Colonic mucosa (tissue), 4 donors: ENCODE results near the gene TPGS2. TPM values are rescaled to one million over a fixed set of nuclear protein-coding genes. Genes with fewer than 3 reads are reported as not detected.
"Not testable (repeated sequence)": the region's sequence is repeated elsewhere in the genome, so short reads cannot be mapped to it uniquely, and the experiment has no call there.

Experiments used
- DNase-seq: peaks from one replicate; pipeline ENCODE4 v3.0.0-alpha.2; 2020
- H3K27ac ChIP-seq: fragments of 200-600 bp; one replicate; pipeline ENCODE4 v1.8.0; 2021
- H3K27me3 ChIP-seq: fragments of 200-600 bp; one replicate; pipeline ENCODE4 v1.8.0; 2021
- H3K36me3 ChIP-seq: fragments of 200-600 bp; one replicate; pipeline ENCODE4 v1.8.0; 2021
- H3K4me1 ChIP-seq: fragments of 200-600 bp; one replicate; pipeline ENCODE4 v1.8.0; 2021; ENCODE audit warnings: mild to moderate bottlenecking
- H3K4me3 ChIP-seq: fragments of 200-600 bp; one replicate; pipeline ENCODE4 v1.8.0; 2021
- H3K9ac ChIP-seq, 2 donors: one replicate each; pipeline ENCODE4 v1.7.0; 2013; ENCODE audit warnings: control low read depth in 2 of 2, low read depth in 2 of 2, low read length in 2 of 2
- H3K9me3 ChIP-seq: fragments of 200-600 bp; one replicate; pipeline ENCODE4 v1.8.0; 2021
- intact Hi-C: fragments of 100-400 bp; cut with DNase I; formaldehyde crosslinking; loops from one replicate; pipeline ENCODE4 v1.14.1; 2022
- total RNA-seq, 2 donors: library from RNA; stranded (reverse); fragmentation: NEBNext Ultra II Directional in 1 of 2; extraction: Animal tissue kit (Norgen Biotek cat#: 25700) in 1 of 2; gene quantifications; one replicate each; pipeline ENCODE4 v1.2.1, GENCODE V29; 2021
- TF ChIP-seq, protein P1 (sequence below): fragments of 200-600 bp; IDR thresholded peaks from one replicate; pipeline ENCODE4 v1.8.0; 2022; ENCODE audit warnings: antibody characterized with exemption, mild to moderate bottlenecking
- donor health status: healthy.
- donor health status: DM: no; HTN: no; CAD: no.
- donor health status: DM: no; HTN: no; CAD: no.

The TPGS2 gene, protein sequence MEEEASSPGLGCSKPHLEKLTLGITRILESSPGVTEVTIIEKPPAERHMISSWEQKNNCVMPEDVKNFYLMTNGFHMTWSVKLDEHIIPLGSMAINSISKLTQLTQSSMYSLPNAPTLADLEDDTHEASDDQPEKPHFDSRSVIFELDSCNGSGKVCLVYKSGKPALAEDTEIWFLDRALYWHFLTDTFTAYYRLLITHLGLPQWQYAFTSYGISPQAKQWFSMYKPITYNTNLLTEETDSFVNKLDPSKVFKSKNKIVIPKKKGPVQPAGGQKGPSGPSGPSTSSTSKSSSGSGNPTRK
- total RNA-seq, result 10 to 100 TPM; 51.8 to 79.2 TPM

DNA sequence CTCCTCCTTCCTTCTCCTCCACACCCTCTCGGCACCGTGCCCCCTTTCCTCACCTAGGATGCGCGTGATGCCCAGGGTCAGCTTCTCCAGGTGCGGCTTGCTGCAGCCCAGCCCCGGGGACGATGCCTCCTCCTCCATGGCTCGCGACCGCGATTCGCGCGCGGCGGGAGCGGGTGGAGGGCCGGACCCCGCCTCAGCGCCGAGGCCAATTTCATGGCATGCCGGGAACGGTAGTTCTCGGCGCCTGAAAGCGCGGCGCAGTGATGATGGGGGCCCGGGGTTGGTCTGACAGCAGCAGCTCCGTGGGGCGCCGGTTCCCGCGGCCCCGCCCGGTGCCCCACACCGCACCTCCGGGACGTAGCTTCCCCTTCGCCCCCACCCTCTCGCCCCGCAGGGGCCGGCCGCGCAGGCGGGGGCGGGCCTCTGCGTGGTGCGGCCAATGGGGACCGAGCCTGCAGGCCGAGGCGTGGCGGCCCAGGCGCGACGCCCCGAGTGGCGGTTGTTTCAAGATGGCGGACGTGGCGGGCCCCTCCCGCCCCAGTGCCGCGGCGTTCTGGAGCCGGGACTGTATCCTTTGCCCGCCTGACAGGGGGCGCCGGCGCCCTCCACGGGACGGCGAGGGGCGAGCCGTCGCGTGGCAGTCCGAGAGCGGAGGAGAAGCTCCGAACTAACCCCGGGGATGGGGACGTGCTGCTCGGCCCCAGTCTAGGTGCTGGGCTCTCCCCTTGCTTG, at the start of gene TPGS2, which contains the start of gene KIAA1328:
TSS of gene TPGS2 (minus strand) at position 373 of the 732 bp plus-strand sequence. CDS start at position 138, 235 bp downstream.
TSS of gene KIAA1328 (plus strand) at position 498 of the 732 bp plus-strand sequence. CDS start at position 510, 12 bp downstream.
- intact Hi-C loops, result no loop called here
- Histone ChIP-seq H3K27me3 (no peaks in the 10 kb centered on the region), H3K4me3 (peak within 1 kb of the TSS; percentile 93), H3K36me3 (no peaks in the 10 kb centered on the region), H3K9me3 (no peaks in the 10 kb centered on the region), H3K9ac (peak within 1 kb of the TSS; percentile 85), H3K27ac (peak within 1 kb of the TSS; percentile 72), H3K4me1 (no peaks in the 10 kb centered on the region)
- TF ChIP-seq, protein P1, sequence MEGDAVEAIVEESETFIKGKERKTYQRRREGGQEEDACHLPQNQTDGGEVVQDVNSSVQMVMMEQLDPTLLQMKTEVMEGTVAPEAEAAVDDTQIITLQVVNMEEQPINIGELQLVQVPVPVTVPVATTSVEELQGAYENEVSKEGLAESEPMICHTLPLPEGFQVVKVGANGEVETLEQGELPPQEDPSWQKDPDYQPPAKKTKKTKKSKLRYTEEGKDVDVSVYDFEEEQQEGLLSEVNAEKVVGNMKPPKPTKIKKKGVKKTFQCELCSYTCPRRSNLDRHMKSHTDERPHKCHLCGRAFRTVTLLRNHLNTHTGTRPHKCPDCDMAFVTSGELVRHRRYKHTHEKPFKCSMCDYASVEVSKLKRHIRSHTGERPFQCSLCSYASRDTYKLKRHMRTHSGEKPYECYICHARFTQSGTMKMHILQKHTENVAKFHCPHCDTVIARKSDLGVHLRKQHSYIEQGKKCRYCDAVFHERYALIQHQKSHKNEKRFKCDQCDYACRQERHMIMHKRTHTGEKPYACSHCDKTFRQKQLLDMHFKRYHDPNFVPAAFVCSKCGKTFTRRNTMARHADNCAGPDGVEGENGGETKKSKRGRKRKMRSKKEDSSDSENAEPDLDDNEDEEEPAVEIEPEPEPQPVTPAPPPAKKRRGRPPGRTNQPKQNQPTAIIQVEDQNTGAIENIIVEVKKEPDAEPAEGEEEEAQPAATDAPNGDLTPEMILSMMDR, result no peak
- peak; percentile 89 for DNase-seq

DNA sequence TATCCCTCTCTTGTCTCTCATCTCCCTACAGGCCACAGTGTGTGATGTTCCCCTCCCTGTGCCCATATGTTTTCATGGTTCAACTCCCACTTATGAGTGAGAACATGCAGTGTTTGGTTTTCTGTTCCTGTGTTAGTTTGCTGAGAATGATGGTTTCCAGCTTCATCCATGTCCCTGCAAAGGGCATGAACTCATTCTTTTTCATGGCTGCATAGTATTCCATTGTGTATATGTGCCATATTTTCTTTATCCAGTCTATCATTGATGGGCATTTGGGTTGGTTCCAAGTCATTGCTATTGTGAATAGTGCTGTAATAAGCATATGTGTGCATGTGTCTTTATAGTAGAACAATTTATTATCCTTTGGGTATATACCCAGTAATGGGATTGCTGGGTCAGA, 45.0 kb upstream of the TPGS2 start:
- H3K27ac ChIP-seq, H3K9ac ChIP-seq, H3K27me3 ChIP-seq, H3K36me3 ChIP-seq, H3K9me3 ChIP-seq, H3K4me3 ChIP-seq, DNase-seq, H3K4me1 ChIP-seq, intact Hi-C loops: not testable (repeated sequence)

DNA sequence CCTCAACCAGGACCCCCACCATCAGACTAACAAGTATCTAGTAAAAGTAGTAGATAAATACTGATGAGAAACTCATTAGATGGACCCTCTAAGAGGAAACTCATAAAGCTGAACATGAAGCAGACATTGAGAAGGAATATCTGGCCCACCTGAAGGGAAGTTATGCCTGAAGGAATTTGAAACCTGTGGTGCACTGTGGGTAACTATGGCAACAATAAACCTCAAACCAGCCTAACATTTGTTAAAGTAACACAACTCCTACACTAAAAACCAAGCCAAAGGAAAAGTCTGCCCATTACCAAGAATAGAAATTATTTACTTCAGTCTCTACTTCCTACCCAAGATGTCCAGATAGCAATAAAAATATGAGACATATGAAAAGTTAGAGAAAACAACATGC, 43.5 kb upstream of the TPGS2 start:
- Histone ChIP-seq H3K9me3 (no peaks in the 10 kb centered on the region), H3K27me3 (no peaks in the 10 kb centered on the region), H3K4me3 (no peak overlapping the region), H3K36me3 (no peaks in the 10 kb centered on the region), H3K27ac (no peak overlapping the region), H3K9ac (no peak overlapping the region), H3K4me1 (no peaks in the 10 kb centered on the region)
- DNase-seq, result no peak
- TF ChIP-seq, protein P1, result no peak
- intact Hi-C loops, result no loop called here

DNA sequence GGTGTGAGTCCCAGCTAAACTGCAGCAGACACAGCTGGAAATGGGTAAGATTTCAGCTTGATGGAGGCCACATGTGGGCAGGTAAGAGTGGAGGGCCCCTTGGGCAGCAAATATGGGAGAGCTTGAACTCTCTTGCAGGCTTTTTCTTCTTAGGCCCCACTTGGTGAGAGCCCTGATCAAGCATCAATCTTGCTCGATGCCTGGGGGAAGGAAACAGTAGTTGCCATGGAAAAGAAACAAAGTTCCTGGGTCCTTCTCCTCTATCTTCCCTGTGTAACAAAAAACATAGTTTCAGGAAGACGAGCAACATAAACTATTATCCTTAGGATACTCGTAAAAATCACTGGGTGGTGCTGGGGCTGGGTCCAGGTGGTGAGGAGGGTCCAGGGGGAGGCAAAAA, 43.0 kb upstream of the TPGS2 start:
- no peak for DNase-seq
- Histone ChIP-seq H3K4me1 (no peaks in the 10 kb centered on the region), H3K9me3 (no peaks in the 10 kb centered on the region), H3K27ac (no peak overlapping the region), H3K4me3 (no peak overlapping the region), H3K27me3 (no peaks in the 10 kb centered on the region), H3K36me3 (no peaks in the 10 kb centered on the region), H3K9ac (no peak overlapping the region)
- TF ChIP-seq, protein P1, result no peak
- intact Hi-C loops, result no loop called here

DNA sequence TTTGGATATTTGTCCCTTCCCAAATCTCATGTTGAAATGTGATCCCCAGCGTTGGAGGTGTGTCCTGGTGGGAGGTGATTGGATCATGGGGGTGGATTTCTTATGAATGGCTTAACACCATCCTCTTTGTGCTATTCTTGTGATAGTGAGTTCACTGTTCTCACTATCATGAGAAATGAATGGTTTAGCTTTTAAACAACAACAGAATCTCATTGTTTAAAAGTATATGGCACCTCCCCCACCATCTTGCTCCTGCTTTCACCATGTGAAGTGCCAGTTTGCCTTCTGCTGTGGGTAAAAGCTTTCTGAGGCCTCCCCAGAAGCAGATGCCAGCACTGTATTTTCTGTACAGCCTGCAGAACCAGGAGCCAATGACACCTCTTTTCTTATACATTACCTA, 38.3 kb upstream of the TPGS2 start:
- no peaks in the 10 kb centered on the region for H3K9me3 ChIP-seq
- DNase-seq, result no peak
- H3K36me3 ChIP-seq, result no peaks in the 10 kb centered on the region
- H3K27ac ChIP-seq, result no peak overlapping the region
- H3K4me3 ChIP-seq, result no peak overlapping the region
- no peak overlapping the region for H3K9ac ChIP-seq
- no peaks in the 10 kb centered on the region for H3K4me1 ChIP-seq
- H3K27me3 ChIP-seq, result no peaks in the 10 kb centered on the region
- TF ChIP-seq, protein P1, result no peak
- intact Hi-C loops, result no loop called here

DNA sequence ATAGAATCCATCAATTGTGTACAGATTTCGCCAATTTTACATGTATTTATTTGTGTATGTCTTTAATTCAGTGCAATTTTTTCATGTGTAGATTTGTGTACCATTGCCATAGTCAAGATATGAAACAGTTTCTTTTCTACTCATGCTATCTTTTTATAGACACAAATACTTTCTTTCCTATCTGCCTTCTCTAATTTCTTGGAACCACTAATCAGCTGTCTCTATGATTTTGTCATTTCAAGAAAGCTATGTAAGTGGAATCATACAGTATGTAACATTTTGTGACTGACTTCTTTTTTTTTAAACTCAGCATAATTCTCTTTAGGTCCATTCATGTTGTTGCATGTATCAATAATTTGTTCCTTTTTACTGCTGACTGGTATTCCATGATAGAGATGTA, 33.4 kb upstream of the TPGS2 start:
- intact Hi-C loops, result no loop called here
- no peak overlapping the region for H3K27ac ChIP-seq
- no peaks in the 10 kb centered on the region for H3K4me1 ChIP-seq

More for the DNA sequence above, 33.4 kb upstream of the TPGS2 start:
- DNase-seq, result no peak
- TF ChIP-seq, protein P1, result no peak
- no peaks in the 10 kb centered on the region for H3K27me3 ChIP-seq
- no peak overlapping the region for H3K9ac ChIP-seq
- no peaks in the 10 kb centered on the region for H3K36me3 ChIP-seq
- H3K9me3 ChIP-seq, result no peaks in the 10 kb centered on the region
- no peak overlapping the region for H3K4me3 ChIP-seq
